Activated naive CD8-positive, alpha-beta T cell (primary cell): ENCODE results near the gene UBXN6.

Experiments used
- H3K27ac Mint-ChIP-seq: one replicate; pipeline ENCODE4 v1.8.0; 2021; ENCODE audit warnings: mixed read lengths
- H3K27me3 Mint-ChIP-seq: one replicate; pipeline ENCODE4 v1.8.0; 2021; ENCODE audit warnings: mixed read lengths
- H3K36me3 Mint-ChIP-seq: one replicate; pipeline ENCODE4 v1.8.0; 2021; ENCODE audit warnings: mixed read lengths
- H3K4me1 Mint-ChIP-seq: one replicate; pipeline ENCODE4 v1.8.0; 2021; ENCODE audit warnings: low read depth, mixed read lengths
- H3K4me3 Mint-ChIP-seq: one replicate; pipeline ENCODE4 v1.8.0; 2021; ENCODE audit warnings: mild to moderate bottlenecking, mixed read lengths
- H3K9me3 Mint-ChIP-seq: one replicate; pipeline ENCODE4 v1.8.0; 2021; ENCODE audit warnings: low read depth, mixed read lengths

The UBXN6 gene

GRCh38 chr19:4453232-4454179 lies 4.1 kb downstream of the UBXN6 start:
- H3K36me3 Mint-ChIP-seq, result no peaks in the 10 kb centered on the region

GRCh38 chr19:4452230-4452990 lies 5.2 kb downstream of the UBXN6 start:
- Mint-ChIP-seq H3K9me3 (no peaks in the 10 kb centered on the region), H3K4me3 (no peak overlapping the region), H3K36me3 (no peaks in the 10 kb centered on the region), H3K27ac (no peak overlapping the region), H3K4me1 (peaks cover 15% of the 10 kb centered on the region), H3K27me3 (no peaks in the 10 kb centered on the region)

More at GRCh38 chr19:4453232-4454179, 4.1 kb downstream of the UBXN6 start:
- Mint-ChIP-seq H3K9me3 (no peaks in the 10 kb centered on the region), H3K27me3 (no peaks in the 10 kb centered on the region), H3K27ac (no peak overlapping the region), H3K4me1 (peaks cover 18% of the 10 kb centered on the region), H3K4me3 (no peak overlapping the region)

- H3K4me3 Mint-ChIP-seq, result no peak overlapping the region
- no peaks in the 10 kb centered on the region for H3K4me1 Mint-ChIP-seq
- no peaks in the 10 kb centered on the region for H3K9me3 Mint-ChIP-seq
- no peaks in the 10 kb centered on the region for H3K36me3 Mint-ChIP-seq
- no peak overlapping the region for H3K27ac Mint-ChIP-seq
- no peaks in the 10 kb centered on the region for H3K27me3 Mint-ChIP-seq
Measured at GRCh38 chr19:4449639-4450028, 8.0 kb downstream of the UBXN6 start.

GRCh38 chr19:4449022-4449638 lies 8.5 kb downstream of the UBXN6 start:
- Mint-ChIP-seq H3K4me1 (no peaks in the 10 kb centered on the region), H3K27ac (no peak overlapping the region), H3K9me3 (no peaks in the 10 kb centered on the region), H3K4me3 (no peak overlapping the region), H3K27me3 (no peaks in the 10 kb centered on the region), H3K36me3 (no peaks in the 10 kb centered on the region)

GRCh38 chr19:4448147-4448985 lies 9.2 kb downstream of the UBXN6 start:
- Mint-ChIP-seq H3K4me3 (no peak overlapping the region), H3K4me1 (no peaks in the 10 kb centered on the region), H3K27ac (no peak overlapping the region), H3K9me3 (no peaks in the 10 kb centered on the region), H3K27me3 (no peaks in the 10 kb centered on the region), H3K36me3 (no peaks in the 10 kb centered on the region)

- Mint-ChIP-seq H3K27ac (no peak overlapping the region), H3K4me1 (no peaks in the 10 kb centered on the region), H3K27me3 (no peaks in the 10 kb centered on the region), H3K36me3 (no peaks in the 10 kb centered on the region), H3K9me3 (no peaks in the 10 kb centered on the region), H3K4me3 (no peak overlapping the region)
Measured at GRCh38 chr19:4447327-4448146, 10.1 kb downstream of the UBXN6 start.

- Mint-ChIP-seq H3K27me3 (no peaks in the 10 kb centered on the region), H3K36me3 (no peaks in the 10 kb centered on the region), H3K9me3 (no peaks in the 10 kb centered on the region), H3K27ac (no peak overlapping the region), H3K4me1 (peaks cover 4% of the 10 kb centered on the region), H3K4me3 (no peak overlapping the region)
Measured at GRCh38 chr19:4446704-4447200, 10.8 kb downstream of the UBXN6 start.

GRCh38 chr19:4445963-4446703 lies 11.5 kb downstream of the UBXN6 start:
- Mint-ChIP-seq H3K36me3 (no peaks in the 10 kb centered on the region), H3K27ac (no peak overlapping the region)

GRCh38 chr19:4444765-4445741 lies 12.5 kb downstream of the UBXN6 start:
- peaks cover 4% of the 10 kb centered on the region for H3K4me1 Mint-ChIP-seq
- H3K9me3 Mint-ChIP-seq, result no peaks in the 10 kb centered on the region
- H3K27me3 Mint-ChIP-seq, result no peaks in the 10 kb centered on the region
- H3K27ac Mint-ChIP-seq, result no peak overlapping the region
- H3K4me3 Mint-ChIP-seq, result no peak overlapping the region
- H3K36me3 Mint-ChIP-seq, result no peaks in the 10 kb centered on the region

More at GRCh38 chr19:4445963-4446703, 11.5 kb downstream of the UBXN6 start:
- no peaks in the 10 kb centered on the region for H3K9me3 Mint-ChIP-seq
- peaks cover 4% of the 10 kb centered on the region for H3K4me1 Mint-ChIP-seq
- no peaks in the 10 kb centered on the region for H3K27me3 Mint-ChIP-seq
- H3K4me3 Mint-ChIP-seq, result no peak overlapping the region

GRCh38 chr19:4443966-4444764 lies 13.4 kb downstream of the UBXN6 start:
- Mint-ChIP-seq H3K4me3 (no peak overlapping the region), H3K27me3 (no peaks in the 10 kb centered on the region), H3K27ac (no peak overlapping the region), H3K9me3 (no peaks in the 10 kb centered on the region), H3K4me1 (peaks cover 4% of the 10 kb centered on the region), H3K36me3 (peaks cover 3% of the 10 kb centered on the region)

GRCh38 chr19:4443188-4443587 lies 14.4 kb downstream of the UBXN6 start:
- H3K4me1 Mint-ChIP-seq, result peaks cover 4% of the 10 kb centered on the region
- H3K27me3 Mint-ChIP-seq, result no peaks in the 10 kb centered on the region
- no peak overlapping the region for H3K4me3 Mint-ChIP-seq
- H3K27ac Mint-ChIP-seq, result no peak overlapping the region
- H3K9me3 Mint-ChIP-seq, result no peaks in the 10 kb centered on the region
- peaks cover 3% of the 10 kb centered on the region for H3K36me3 Mint-ChIP-seq

- Mint-ChIP-seq H3K27ac (no peak overlapping the region), H3K36me3 (peaks cover 3% of the 10 kb centered on the region), H3K27me3 (no peaks in the 10 kb centered on the region)
Measured at GRCh38 chr19:4442819-4443146, 14.8 kb downstream of the UBXN6 start.

More at GRCh38 chr19:4442819-4443146, 14.8 kb downstream of the UBXN6 start:
- H3K9me3 Mint-ChIP-seq, result no peaks in the 10 kb centered on the region
- no peak overlapping the region for H3K4me3 Mint-ChIP-seq
- peaks cover 4% of the 10 kb centered on the region for H3K4me1 Mint-ChIP-seq
